MCF 10A (cell line): ENCODE measurements around the gene AKAP13. TPM values are rescaled to one million over a fixed set of nuclear protein-coding genes. Genes with fewer than 3 reads are reported as not detected.

Experiments
- BruUV-seq: library from RNA; stranded (reverse); fragments of 400-500 nt; replicated peaks from 2 replicates; lab custom pipeline; 2021; lab: Mats Ljungman, UMichigan
- CTCF ChIA-PET: fragments of 300-600 bp; sonication (Branson Sonifier 250); formaldehyde crosslinking; extraction: SDS; loops from one replicate; lab custom pipeline; 2021; ENCODE audit warnings: antibody characterized with exemption, inconsistent platforms; lab: Yijun Ruan, JAX
- POLR2A ChIA-PET: fragments of 300-600, 350-650 bp; sonication (Branson Sonifier 250); formaldehyde crosslinking; extraction: SDS; loops from one replicate; lab custom pipeline; 2020; ENCODE audit warnings: antibody characterized with exemption, inconsistent platforms; lab: Yijun Ruan, JAX
- DNase-seq: peaks from one replicate; pipeline ENCODE4 v3.0.0-alpha.2; 2018; ENCODE audit not compliant: unreplicated experiment
- H3K27ac Mint-ChIP-seq: one replicate; pipeline ENCODE4 v1.8.0; 2022; ENCODE audit warnings: mild to moderate bottlenecking, low read depth, mixed read lengths; ENCODE audit not compliant: unreplicated experiment
- H3K27me3 Mint-ChIP-seq: one replicate; pipeline ENCODE4 v1.8.0; 2022; ENCODE audit warnings: mixed read lengths; ENCODE audit not compliant: insufficient read depth, unreplicated experiment
- H3K36me3 Mint-ChIP-seq: one replicate; pipeline ENCODE4 v1.8.0; 2022; ENCODE audit warnings: mild to moderate bottlenecking, moderate library complexity, mixed read lengths; ENCODE audit not compliant: insufficient read depth, unreplicated experiment
- H3K4me1 Mint-ChIP-seq: one replicate; pipeline ENCODE4 v1.8.0; 2022; ENCODE audit warnings: mixed read lengths; ENCODE audit not compliant: insufficient read depth, unreplicated experiment
- H3K4me3 Mint-ChIP-seq: one replicate; pipeline ENCODE4 v1.8.0; 2022; ENCODE audit warnings: mild to moderate bottlenecking, moderate library complexity, mixed read lengths; ENCODE audit not compliant: unreplicated experiment
- H3K9me3 Mint-ChIP-seq: one replicate; pipeline ENCODE4 v1.8.0; 2022; ENCODE audit warnings: mixed read lengths; ENCODE audit not compliant: unreplicated experiment
- intact Hi-C: fragments of 100-400 bp; cut with micrococcal nuclease; formaldehyde crosslinking; loops from 2 replicates; pipeline ENCODE4 v1.14.1; 2022
- total RNA-seq: library from RNA; stranded (reverse); gene quantifications from 2 replicates; pipeline ENCODE4 v1.2.3, GENCODE V29; 2022
- TF ChIP-seq, protein P1 (sequence below): fragments of 200-600 bp; IDR thresholded peaks from one replicate; pipeline ENCODE4 v1.8.0; 2022; ENCODE audit warnings: antibody characterized with exemption, mild to moderate bottlenecking; ENCODE audit not compliant: unreplicated experiment

The AKAP13 gene
- total RNA-seq, 1 experiment from 2014 or later: 65.7 TPM

DNA sequence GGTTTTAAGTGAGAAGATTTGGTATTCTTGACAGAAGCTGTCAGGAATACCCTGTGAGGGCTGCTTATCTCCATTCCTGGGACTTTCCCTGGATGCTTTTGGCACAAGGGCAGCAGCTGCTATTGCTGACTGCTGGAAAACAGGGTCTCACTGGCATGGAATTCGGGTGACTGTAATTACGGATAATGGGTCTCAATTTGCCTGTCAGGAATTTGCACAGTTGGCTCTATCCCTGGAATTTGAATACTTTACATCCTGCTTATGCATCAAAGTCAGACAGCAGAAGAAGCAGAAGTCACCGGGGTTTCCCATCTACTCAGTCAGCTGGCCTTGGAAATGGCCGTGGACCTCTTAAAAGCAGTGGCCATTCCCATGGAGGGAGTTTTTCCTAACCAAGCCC, 25.9 kb upstream of the AKAP13 start:
- DNase-seq: no peak
- H3K9me3 Mint-ChIP-seq: no peaks in the 10 kb centered on the region
- intact Hi-C loops: no loop called here
- TF ChIP-seq, protein P1, sequence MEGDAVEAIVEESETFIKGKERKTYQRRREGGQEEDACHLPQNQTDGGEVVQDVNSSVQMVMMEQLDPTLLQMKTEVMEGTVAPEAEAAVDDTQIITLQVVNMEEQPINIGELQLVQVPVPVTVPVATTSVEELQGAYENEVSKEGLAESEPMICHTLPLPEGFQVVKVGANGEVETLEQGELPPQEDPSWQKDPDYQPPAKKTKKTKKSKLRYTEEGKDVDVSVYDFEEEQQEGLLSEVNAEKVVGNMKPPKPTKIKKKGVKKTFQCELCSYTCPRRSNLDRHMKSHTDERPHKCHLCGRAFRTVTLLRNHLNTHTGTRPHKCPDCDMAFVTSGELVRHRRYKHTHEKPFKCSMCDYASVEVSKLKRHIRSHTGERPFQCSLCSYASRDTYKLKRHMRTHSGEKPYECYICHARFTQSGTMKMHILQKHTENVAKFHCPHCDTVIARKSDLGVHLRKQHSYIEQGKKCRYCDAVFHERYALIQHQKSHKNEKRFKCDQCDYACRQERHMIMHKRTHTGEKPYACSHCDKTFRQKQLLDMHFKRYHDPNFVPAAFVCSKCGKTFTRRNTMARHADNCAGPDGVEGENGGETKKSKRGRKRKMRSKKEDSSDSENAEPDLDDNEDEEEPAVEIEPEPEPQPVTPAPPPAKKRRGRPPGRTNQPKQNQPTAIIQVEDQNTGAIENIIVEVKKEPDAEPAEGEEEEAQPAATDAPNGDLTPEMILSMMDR: no peak
- H3K27ac Mint-ChIP-seq: no peak overlapping the region
- H3K36me3 Mint-ChIP-seq: no peaks in the 10 kb centered on the region
- POLR2A ChIA-PET: interaction anchor here (0.5 to 6.6 kb wide), 5 partner anchors 10 to 58 kb away, joined by 3 to 65 read pairs (median 4); partner anchors contain the start of gene AKAP13
- H3K4me1 Mint-ChIP-seq: peaks cover 27% of the 10 kb centered on the region
- no TSS peak for BruUV-seq
- H3K27me3 Mint-ChIP-seq: no peaks in the 10 kb centered on the region
- CTCF ChIA-PET: interaction anchor here (0.6 to 4.0 kb wide), 4 partner anchors 10 to 118 kb away, joined by 3 to 17 read pairs (median 4); no protein-coding TSS in a partner anchor
- H3K4me3 Mint-ChIP-seq: no peak overlapping the region

DNA sequence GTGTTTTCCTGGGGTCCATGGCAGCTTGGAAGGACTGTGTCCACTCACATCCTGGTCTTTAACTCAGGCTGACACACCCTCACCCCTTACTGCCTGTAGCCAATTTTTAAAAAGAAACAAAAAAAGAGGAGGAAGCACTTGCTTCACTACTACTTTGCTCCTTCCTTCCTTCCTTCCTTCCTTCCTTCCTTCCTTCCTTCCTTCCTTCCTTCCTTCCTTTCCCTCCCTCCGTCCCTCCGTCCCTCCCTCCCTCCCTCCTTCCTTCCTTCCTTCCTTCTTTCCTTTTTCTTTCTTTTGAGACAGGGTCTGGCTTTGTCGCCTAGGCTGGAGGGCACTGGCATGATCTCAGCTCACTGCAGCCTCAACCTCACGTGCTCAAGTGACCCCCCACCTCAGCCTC, 25.5 kb upstream of the AKAP13 start:
- Mint-ChIP-seq H3K36me3 (no peaks in the 10 kb centered on the region), H3K27me3 (no peaks in the 10 kb centered on the region), H3K4me3 (no peak overlapping the region), H3K4me1 (peaks cover 32% of the 10 kb centered on the region), H3K27ac (no peak overlapping the region), H3K9me3 (no peaks in the 10 kb centered on the region)
- CTCF ChIA-PET: interaction anchor here (1.2 to 4.0 kb wide), 3 partner anchors 10 to 59 kb away, joined by 3 to 17 read pairs (median 4); no protein-coding TSS in a partner anchor
- no TSS peak for BruUV-seq
- TF ChIP-seq, protein P1: no peak
- intact Hi-C loops: no loop called here
- POLR2A ChIA-PET: interaction anchor here (0.5 to 6.6 kb wide), 5 partner anchors 9 to 57 kb away, joined by 3 to 65 read pairs (median 4); partner anchors contain the start of gene AKAP13
- DNase-seq: no peak

DNA sequence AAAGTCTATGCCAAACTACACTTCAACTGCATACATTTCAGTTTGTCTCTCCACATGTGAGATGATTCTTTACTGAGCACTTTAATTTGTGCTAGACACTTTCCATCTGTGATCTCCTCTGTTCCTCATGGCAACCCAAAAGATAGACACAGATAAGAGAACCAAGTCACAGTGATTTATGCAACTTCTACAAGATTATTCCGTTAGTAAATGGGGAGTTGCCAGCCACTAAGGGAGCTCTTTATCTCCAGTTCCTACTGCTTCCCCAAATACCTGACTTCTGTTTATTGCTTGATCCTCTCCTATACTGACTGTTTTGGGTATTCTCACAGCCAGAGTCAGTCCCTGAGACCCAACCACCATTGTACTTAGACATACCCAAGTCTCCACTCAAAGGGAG, 24.1 kb upstream of the AKAP13 start:
- no peak for DNase-seq
- CTCF ChIA-PET: interaction anchor here (0.5 to 4.0 kb wide), 5 partner anchors 11 to 251 kb away, joined by 3 to 17 read pairs (median 4); no protein-coding TSS in a partner anchor
- TF ChIP-seq, protein P1: no peak
- H3K27ac Mint-ChIP-seq: no peak overlapping the region
- no peaks in the 10 kb centered on the region for H3K27me3 Mint-ChIP-seq
- H3K9me3 Mint-ChIP-seq: no peaks in the 10 kb centered on the region
- POLR2A ChIA-PET: interaction anchor here (0.9 to 6.6 kb wide), 6 partner anchors 8 to 58 kb away, joined by 3 to 65 read pairs (median 10); partner anchors contain the start of gene AKAP13
- intact Hi-C loops: no loop called here
- no TSS peak for BruUV-seq
- H3K4me1 Mint-ChIP-seq: peaks cover 35% of the 10 kb centered on the region
- no peaks in the 10 kb centered on the region for H3K36me3 Mint-ChIP-seq
- H3K4me3 Mint-ChIP-seq: no peak overlapping the region

DNA sequence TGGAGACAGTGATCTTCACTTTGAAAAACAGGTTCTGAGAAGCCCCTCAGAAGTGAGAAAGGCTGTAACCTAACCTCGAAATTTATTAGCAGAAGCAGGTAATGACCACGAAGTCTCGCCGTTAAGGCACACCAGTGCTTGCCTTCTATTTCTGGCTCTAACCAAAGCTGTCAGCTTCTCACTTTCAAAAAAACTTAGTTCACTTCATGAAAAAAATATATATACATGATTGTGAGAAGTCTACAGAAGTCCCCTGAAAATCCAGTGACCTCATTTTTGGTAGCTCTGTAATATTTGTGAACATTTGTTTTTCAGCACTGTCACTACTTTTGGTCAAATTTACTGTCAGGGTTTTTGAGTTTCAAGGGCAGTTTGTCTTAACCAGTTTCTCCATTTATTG, 19.1 kb upstream of the AKAP13 start:
- Mint-ChIP-seq H3K36me3 (no peaks in the 10 kb centered on the region), H3K9me3 (no peaks in the 10 kb centered on the region), H3K27me3 (no peaks in the 10 kb centered on the region), H3K4me3 (no peak overlapping the region), H3K27ac (no peak overlapping the region), H3K4me1 (peaks cover 26% of the 10 kb centered on the region)
- BruUV-seq: no TSS peak
- CTCF ChIA-PET: interaction anchor here (1.2 to 2.0 kb wide), 3 partner anchors 15 to 101 kb away, joined by 3 to 7 read pairs (median 4); no protein-coding TSS in a partner anchor
- POLR2A ChIA-PET: interaction anchor here (0.8 to 2.5 kb wide), 3 partner anchors 16 to 19 kb away, joined by 3 to 13 read pairs (median 8); partner anchors contain the start of gene AKAP13
- TF ChIP-seq, protein P1: no peak
- no peak for DNase-seq
- intact Hi-C loops: no loop called here
